Activated T-helper 2 cell treated with anti-CD3 and anti-CD28 coated beads, Interferon-gamma antibody, Interleukin-2, Interleukin-4, amounts not matched to agents 10 μg/mL and 5 μg/mL and 100 μg/mL, durations not matched to agents 14 hours and 24 hours and 36 hours (primary cell): ENCODE measurements around the gene TRPM5. TPM values are rescaled to one million over a fixed set of nuclear protein-coding genes. Genes with fewer than 3 reads are reported as not detected.
A peak's percentile ranks its signal among the peaks of the same experiment; 100 is the strongest.

Experiments
- DNase-seq: peaks from one replicate; pipeline ENCODE4 v3.0.0; 2021; ENCODE audit warnings: low spot score
- H3K27ac Mint-ChIP-seq: one replicate; pipeline ENCODE4 v1.8.0; 2021; ENCODE audit warnings: mixed read lengths
- H3K27me3 Mint-ChIP-seq: one replicate; pipeline ENCODE4 v1.8.0; 2021; ENCODE audit warnings: low read depth, mixed read lengths
- H3K36me3 Mint-ChIP-seq: one replicate; pipeline ENCODE4 v1.8.0; 2021; ENCODE audit warnings: low read depth, mixed read lengths
- H3K4me1 Mint-ChIP-seq: one replicate; pipeline ENCODE4 v1.8.0; 2021; ENCODE audit warnings: low read depth, mixed read lengths
- H3K4me3 Mint-ChIP-seq: one replicate; pipeline ENCODE4 v1.8.0; 2021; ENCODE audit warnings: low read depth, mild to moderate bottlenecking, moderate library complexity, mixed read lengths
- H3K9me3 Mint-ChIP-seq: one replicate; pipeline ENCODE4 v1.8.0; 2021; ENCODE audit warnings: mixed read lengths
- intact Hi-C: fragments of 100-400 bp; cut with micrococcal nuclease; formaldehyde crosslinking; loops from one replicate; pipeline ENCODE4 v1.15.1; 2023
- total RNA-seq: library from RNA; stranded (reverse); gene quantifications from 2 replicates; pipeline ENCODE4 v1.2.3, GENCODE V29; 2022

The TRPM5 gene
- total RNA-seq, 1 donor from 2014 or later, result not detected

- Mint-ChIP-seq H3K36me3 (no peaks in the 10 kb centered on the region), H3K9me3 (no peaks in the 10 kb centered on the region), H3K27ac (no peak overlapping the region), H3K27me3 (no peaks in the 10 kb centered on the region), H3K4me3 (no peak overlapping the region), H3K4me1 (no peaks in the 10 kb centered on the region)
- DNase-seq, result no peak
- intact Hi-C loops, result loop anchor here (5.0 kb wide), 1 partner anchor 462 kb away; the partner anchor contains the start of gene CDKN1C
These were observed 19.4 kb downstream of the TRPM5 start for GRCh38 chr11:2424811-2425495.

- Mint-ChIP-seq H3K9me3 (no peaks in the 10 kb centered on the region), H3K27me3 (no peaks in the 10 kb centered on the region)
- intact Hi-C loops, result no loop called here
These were observed 20.9 kb downstream of the TRPM5 start for GRCh38 chr11:2423157-2424025.

GRCh38 chr11:2422461-2423156 is 21.7 kb downstream of the TRPM5 start:
- no peak for DNase-seq
- Mint-ChIP-seq H3K4me3 (no peak overlapping the region), H3K36me3 (no peaks in the 10 kb centered on the region), H3K27ac (no peak overlapping the region), H3K4me1 (no peaks in the 10 kb centered on the region), H3K27me3 (no peaks in the 10 kb centered on the region), H3K9me3 (no peaks in the 10 kb centered on the region)
- intact Hi-C loops, result no loop called here

More at GRCh38 chr11:2423157-2424025, 20.9 kb downstream of the TRPM5 start:
- H3K4me3 Mint-ChIP-seq, result no peak overlapping the region
- no peak overlapping the region for H3K27ac Mint-ChIP-seq
- H3K4me1 Mint-ChIP-seq, result no peaks in the 10 kb centered on the region
- DNase-seq, result no peak
- H3K36me3 Mint-ChIP-seq, result no peaks in the 10 kb centered on the region

GRCh38 chr11:2421996-2422395 is 22.3 kb downstream of the TRPM5 start:
- no peak for DNase-seq
- no peaks in the 10 kb centered on the region for H3K9me3 Mint-ChIP-seq
- no peak overlapping the region for H3K27ac Mint-ChIP-seq
- no peaks in the 10 kb centered on the region for H3K36me3 Mint-ChIP-seq
- no peaks in the 10 kb centered on the region for H3K4me1 Mint-ChIP-seq
- H3K4me3 Mint-ChIP-seq, result no peak overlapping the region
- intact Hi-C loops, result loop anchor here (2.0 kb wide), 1 partner anchor 235 kb away; no protein-coding TSS in a partner anchor
- H3K27me3 Mint-ChIP-seq, result no peaks in the 10 kb centered on the region

- Mint-ChIP-seq H3K4me3 (no peak overlapping the region), H3K9me3 (no peaks in the 10 kb centered on the region), H3K4me1 (no peaks in the 10 kb centered on the region), H3K36me3 (no peaks in the 10 kb centered on the region), H3K27ac (no peak overlapping the region), H3K27me3 (no peaks in the 10 kb centered on the region)
- intact Hi-C loops, result loop anchor here (2.0 kb wide), 1 partner anchor 235 kb away; no protein-coding TSS in a partner anchor
- no peak for DNase-seq
These were observed 22.9 kb downstream of the TRPM5 start for GRCh38 chr11:2421226-2421994.

- H3K27me3 Mint-ChIP-seq, result no peaks in the 10 kb centered on the region
- H3K4me1 Mint-ChIP-seq, result no peaks in the 10 kb centered on the region
- intact Hi-C loops, result loop anchor here (1.0 to 2.0 kb wide), 2 partner anchors 115 to 234 kb away; no protein-coding TSS in a partner anchor
- no peaks in the 10 kb centered on the region for H3K9me3 Mint-ChIP-seq
- peak; percentile 58 for DNase-seq
- no peak overlapping the region for H3K27ac Mint-ChIP-seq
- no peaks in the 10 kb centered on the region for H3K36me3 Mint-ChIP-seq
- H3K4me3 Mint-ChIP-seq, result no peak overlapping the region
These were observed 23.6 kb downstream of the TRPM5 start for GRCh38 chr11:2420502-2421225.

GRCh38 chr11:2419638-2420501 is 24.4 kb downstream of the TRPM5 start:
- Mint-ChIP-seq H3K4me3 (no peak overlapping the region), H3K27ac (no peak overlapping the region), H3K36me3 (no peaks in the 10 kb centered on the region), H3K27me3 (no peaks in the 10 kb centered on the region), H3K9me3 (no peaks in the 10 kb centered on the region), H3K4me1 (no peaks in the 10 kb centered on the region)
- intact Hi-C loops, result loop anchor here (1.0 to 2.0 kb wide), 3 partner anchors 115 to 233 kb away; no protein-coding TSS in a partner anchor
- DNase-seq, result peak; percentile 38

GRCh38 chr11:2418693-2419360 is 25.5 kb downstream of the TRPM5 start:
- Mint-ChIP-seq H3K27me3 (no peaks in the 10 kb centered on the region), H3K9me3 (no peaks in the 10 kb centered on the region), H3K4me3 (no peak overlapping the region), H3K36me3 (no peaks in the 10 kb centered on the region), H3K27ac (no peak overlapping the region), H3K4me1 (no peaks in the 10 kb centered on the region)
- DNase-seq, result no peak
- intact Hi-C loops, result loop anchor here (1.0 kb wide), 1 partner anchor 222 kb away; no protein-coding TSS in a partner anchor

GRCh38 chr11:2417856-2418692 is 26.2 kb downstream of the TRPM5 start:
- no peak for DNase-seq
- H3K27ac Mint-ChIP-seq, result no peak overlapping the region
- no peaks in the 10 kb centered on the region for H3K4me1 Mint-ChIP-seq
- H3K36me3 Mint-ChIP-seq, result no peaks in the 10 kb centered on the region
- H3K4me3 Mint-ChIP-seq, result no peak overlapping the region
- no peaks in the 10 kb centered on the region for H3K9me3 Mint-ChIP-seq
- H3K27me3 Mint-ChIP-seq, result no peaks in the 10 kb centered on the region
- intact Hi-C loops, result no loop called here

GRCh38 chr11:2416765-2417164 is 27.5 kb downstream of the TRPM5 start:
- H3K27me3 Mint-ChIP-seq, result no peaks in the 10 kb centered on the region
- H3K4me1 Mint-ChIP-seq, result no peaks in the 10 kb centered on the region

More at GRCh38 chr11:2416765-2417164, 27.5 kb downstream of the TRPM5 start:
- no peak overlapping the region for H3K4me3 Mint-ChIP-seq
- no peaks in the 10 kb centered on the region for H3K36me3 Mint-ChIP-seq
- intact Hi-C loops, result no loop called here
- no peaks in the 10 kb centered on the region for H3K9me3 Mint-ChIP-seq
- no peak for DNase-seq
- no peak overlapping the region for H3K27ac Mint-ChIP-seq
